LoVo (cell line): Measurements from ENCODE around the gene TRIML1.
A peak's percentile ranks its signal among the peaks of the same experiment; 100 is the strongest.
"Not testable (repeated sequence)": the region's sequence is repeated elsewhere in the genome, so short reads cannot be mapped to it uniquely, and the experiment has no call there.

Experiments used
- DNase-seq: peaks from one replicate; pipeline ENCODE4 v3.0.0-alpha.2; 2016; ENCODE audit warnings: low spot score

TRIML1 gene

DNA sequence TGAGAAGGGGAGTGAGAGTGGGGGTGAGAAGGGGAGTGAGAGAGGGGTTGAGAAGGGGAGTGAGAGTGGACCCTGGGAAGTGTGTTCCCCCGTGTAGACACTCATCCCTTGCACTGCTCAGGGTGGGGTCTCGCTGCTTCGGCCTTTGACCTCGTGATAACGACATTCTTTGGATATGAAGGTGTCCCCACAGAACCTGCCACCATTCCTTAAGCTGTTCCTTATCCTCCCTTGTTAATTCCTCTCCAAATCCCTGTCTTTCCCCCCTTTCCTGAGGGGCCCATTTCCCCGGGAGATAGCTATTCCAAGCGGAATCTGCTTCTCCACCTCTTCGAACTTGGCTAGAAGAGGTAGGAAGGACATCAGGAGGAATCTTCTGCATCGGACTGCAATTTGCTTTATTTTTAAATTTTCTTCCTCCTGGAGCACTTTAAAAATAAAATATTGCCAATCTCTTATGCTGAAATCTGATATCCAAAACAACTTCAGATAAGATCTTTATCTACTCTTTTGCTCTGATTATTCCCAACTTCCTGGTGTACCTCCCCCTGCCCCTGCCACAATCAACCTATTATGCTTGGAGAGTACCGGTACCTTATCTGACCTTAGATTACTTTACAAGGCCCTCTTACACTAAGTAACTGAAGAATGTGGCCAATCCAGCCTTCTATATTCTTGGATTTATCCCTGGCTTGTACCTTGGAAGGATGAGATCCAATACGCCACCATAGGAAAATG, 15.6 kb downstream of the TRIML1 start:
- DNase-seq, result peak; percentile 12

DNA sequence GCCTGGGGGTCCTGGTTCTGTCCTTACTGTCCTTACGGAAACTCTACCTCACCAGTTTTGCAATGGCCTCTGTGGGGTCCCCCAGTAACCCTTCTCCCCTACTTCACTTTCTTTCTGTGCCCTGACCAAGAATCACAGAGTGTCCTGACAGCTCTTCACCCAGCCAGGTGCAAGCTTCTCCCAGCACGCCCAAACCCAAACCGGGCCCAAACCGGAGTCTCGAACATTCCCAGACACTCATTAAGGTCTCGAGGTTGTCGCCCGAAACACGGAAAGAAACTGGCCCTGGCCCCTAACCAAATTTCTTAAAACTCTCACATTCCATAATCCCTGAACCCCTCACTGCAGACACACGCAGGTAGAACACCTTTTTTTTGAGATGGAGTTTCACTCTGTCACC, 19.1 kb downstream of the TRIML1 start:
- no peak for DNase-seq

DNA sequence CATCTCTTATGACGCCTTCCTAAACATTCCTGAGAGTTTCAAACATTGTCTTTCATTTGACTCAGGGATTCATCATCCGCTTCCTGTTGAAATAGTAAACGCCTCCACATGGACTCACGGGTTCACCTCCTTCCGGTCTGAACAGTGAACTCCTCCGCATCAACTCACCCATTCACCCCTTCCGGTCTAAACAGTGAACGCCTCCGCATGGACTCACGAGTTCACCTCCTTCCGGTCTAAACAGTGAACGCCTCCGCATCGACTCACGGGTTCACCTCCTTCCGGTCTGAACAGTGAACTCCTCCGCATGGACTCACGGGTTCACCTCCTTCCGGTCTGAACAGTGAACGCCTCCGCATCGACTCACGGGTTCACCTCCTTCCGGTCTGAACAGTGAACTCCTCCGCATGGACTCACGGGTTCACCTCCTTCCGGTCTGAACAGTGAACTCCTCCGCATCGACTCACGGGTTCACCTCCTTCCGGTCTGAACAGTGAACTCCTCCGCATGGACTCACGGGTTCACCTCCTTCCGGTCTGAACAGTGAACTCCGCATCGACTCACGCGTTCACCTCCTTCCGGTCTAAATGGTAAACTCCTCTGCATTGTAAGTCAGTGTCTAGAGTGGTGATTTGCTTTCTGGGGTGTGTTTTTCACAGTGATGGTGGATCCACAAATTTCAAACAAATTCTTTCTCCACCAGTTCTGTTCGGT, 20.4 kb downstream of the TRIML1 start:
- DNase-seq, result not testable (repeated sequence)

DNA sequence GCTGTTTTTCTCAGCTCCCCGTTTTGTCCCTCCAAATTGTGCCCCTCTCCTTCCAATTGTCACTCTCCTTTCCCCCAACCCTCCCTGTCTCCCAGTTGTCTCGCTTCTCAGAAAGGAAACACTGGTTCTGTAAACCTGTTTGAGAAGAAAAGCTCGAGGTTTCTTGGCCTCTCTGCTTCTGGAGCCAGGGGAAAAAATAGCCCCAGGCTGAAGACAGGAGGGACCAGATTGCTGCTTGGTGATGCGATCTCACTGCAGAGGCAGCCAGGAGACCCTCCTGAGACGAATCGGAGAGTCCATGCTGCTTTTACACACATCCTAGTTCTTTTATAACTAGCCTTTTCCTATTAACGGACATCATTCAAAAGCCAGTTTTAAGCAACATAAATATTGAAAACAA, 21.2 kb downstream of the TRIML1 start:
- DNase-seq, result no peak

DNA sequence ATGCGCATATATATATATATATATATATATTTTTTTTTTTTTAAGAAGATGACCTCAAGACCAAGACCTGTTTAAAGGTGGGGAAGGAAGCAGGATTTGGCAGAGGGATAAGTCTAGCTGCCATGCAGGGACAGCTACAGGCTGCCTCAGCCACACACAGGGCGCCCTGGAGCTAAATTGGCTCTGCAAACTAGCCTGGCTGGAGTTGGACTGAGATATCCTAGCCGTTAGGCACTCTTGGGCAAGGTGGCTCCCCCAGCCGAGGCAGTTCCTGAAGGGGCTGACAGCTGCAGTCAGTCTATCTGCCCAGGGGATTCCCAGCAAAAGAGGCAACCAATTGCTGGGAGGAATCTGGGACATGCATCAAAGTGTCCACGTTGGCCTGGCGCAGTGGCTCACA, 21.9 kb downstream of the TRIML1 start:
- no peak for DNase-seq

DNA sequence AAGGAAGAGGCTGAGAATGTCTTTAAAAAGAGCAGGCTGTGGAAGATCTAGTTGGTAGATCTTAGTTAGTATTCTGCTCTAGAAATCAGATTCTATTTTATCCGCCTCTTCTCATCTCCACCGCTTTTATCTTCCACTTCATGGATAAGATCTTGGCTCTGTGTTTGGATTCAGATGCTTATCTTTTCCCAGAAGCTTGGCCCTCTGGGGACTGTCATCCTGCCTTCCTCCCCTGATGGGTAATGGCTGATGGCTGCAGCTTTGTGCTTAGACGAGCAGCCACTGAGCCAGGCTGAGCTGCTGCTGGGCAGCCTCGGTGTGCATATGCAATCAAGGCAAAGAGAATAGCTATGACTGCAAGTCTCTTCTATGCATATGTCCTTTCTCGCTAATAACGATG, 23.5 kb downstream of the TRIML1 start:
- DNase-seq, result no peak

DNA sequence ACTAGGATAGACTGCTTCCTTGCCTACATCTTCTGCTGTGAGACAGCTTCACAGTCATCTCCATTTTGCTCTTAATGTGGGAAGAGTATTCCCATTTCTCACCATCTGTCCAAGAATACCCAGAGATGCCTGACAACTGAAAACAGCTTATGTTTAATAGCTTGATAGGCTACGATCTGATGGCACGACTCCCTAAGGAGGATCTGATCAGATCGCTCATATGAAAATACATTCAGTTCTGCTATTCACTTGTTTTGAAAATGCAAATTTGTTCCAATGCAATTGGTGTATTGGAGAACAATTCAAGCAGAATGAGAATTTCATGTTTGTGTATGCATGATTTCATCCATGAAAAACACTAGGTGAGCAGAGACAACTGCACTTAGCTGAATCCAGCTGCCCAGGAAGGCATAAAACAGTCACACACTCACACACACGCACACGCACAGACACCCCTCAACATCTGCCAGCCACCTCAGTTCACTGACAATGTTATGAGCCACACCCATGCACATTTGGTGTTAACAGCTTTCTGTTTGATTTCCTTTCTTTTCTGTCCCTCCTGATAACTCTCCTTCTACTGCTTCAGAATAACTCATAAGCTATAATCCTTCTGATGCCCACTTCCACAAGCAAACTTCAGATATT, 29.6 kb downstream of the TRIML1 start:
- no peak for DNase-seq

DNA sequence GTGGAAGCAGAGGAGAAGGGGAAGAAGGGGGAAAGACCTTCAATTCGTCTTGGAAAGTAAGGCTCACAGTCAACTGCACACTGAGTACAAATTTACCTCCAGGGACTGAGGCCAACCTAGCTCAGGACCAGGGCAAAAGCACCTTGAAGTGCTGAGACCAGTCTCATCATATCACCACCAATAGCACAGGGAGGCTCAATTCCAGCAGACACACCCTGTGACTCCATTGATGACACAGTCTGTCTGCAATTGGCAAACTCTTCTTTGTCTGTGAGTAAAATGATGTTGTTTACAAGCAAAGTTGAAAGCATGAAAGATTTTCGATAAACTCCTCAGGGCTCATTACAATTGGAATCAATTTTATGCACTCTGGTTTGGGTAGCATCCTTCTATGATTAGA, 32.3 kb downstream of the TRIML1 start:
- no peak for DNase-seq

DNA sequence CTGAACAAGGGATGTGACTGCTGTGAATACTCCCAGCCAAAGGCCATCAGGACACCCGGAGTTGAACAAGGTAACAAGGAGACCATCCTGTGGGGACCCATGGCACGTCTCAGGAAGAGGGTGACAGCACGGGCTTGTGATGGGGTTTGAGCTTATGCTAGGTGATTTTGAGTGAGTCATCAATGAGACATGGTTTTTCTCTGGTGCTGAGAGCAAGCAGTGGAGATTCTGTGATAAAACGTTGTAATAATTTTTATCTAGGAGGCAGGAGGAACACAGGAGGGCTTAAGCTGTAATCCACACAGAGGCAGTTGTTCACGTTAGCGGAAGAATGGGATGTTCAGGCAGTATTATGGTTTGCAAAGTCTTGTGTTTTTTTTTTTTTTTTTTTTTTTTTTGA, 36.0 kb downstream of the TRIML1 start:
- no peak for DNase-seq

DNA sequence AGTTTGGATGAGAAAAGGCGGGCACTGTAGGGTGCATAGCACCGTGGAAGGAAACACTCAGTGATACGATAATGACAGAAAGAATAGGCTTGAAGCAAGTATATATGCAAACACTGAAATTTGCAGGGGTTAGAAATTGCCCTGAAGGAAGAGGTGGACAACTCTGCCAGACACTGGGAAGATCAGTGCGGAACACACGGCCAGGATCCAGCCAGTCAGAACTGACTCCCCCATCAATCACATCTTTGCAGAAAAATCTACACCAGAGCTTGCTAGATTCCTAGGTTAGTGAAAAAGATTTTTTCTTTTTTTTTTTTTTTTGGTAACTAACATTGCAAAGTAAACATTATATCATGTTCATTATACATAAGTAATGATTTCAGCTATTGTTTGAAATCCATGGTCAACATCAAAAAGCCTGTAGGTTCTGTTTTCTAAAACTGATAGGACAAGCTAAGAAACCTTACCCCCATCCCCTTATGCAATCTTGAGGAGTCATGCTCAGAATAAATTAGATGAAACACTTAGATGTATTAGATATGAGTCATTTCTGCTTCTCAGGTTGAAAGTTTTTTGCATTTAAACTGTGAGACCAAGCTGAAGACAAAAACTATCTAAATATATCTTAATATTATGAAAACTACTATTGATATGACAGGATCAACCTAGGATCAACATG, 38.9 kb downstream of the TRIML1 start:
- DNase-seq, result no peak

DNA sequence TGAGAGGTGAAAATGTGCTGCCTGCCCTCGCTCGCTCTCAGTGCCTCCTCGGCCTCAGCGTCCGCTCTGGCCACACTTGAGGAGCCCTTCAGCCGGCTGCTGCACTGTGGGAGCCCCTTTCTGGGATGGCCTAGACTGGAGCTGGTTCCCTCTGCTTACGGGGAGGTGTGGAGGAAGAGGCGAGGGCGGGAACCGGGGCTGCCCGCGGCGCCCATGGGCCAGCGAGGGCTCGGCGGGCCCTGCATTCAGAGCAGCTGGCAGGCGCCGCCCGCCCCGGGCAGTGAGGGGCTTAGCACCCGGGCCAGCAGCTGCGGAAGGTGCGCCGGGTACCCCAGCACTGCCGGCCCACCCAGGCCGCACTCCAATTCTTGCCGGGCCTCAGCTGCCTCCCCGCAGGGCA, 39.6 kb downstream of the TRIML1 start:
- no peak for DNase-seq

DNA sequence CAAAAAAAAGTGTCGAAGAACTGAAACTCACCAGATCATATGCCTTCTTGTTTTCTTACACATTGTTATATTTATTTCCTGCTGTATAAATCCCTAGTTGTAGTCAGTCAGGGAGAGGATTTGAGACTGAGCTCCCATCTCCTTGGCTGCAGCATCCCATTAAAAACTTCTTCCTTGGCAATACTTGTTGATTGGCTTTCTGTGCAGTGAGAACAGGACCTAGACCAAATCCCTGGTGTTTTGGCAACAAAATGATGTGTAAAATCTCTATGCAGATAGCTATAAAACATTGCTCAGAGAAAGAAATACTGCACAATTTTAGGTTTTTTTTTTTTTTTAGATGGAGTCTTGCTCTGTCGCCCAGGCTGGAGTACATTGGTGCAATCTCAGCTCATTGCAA, 47.9 kb downstream of the TRIML1 start:
- no peak for DNase-seq

DNA sequence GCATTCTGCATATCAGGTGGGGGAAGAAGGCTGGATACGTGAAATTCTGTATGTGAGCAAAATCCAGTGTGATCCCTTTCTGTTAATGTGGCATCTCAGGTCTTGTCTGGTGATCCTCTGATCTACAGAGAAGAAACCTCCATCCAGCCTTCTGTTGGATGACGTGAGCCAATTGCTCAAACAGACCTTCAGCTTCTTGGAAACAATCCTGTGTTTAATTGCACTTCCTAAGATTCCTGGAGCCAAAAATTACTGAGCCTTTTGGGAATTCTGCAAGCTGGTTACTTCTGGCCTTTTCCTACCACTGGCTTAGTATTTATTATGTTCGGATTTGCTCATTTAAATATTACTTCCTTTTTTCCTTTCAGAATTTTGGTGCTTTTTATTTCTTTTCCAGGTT, 51.2 kb downstream of the TRIML1 start:
- DNase-seq, result no peak

DNA sequence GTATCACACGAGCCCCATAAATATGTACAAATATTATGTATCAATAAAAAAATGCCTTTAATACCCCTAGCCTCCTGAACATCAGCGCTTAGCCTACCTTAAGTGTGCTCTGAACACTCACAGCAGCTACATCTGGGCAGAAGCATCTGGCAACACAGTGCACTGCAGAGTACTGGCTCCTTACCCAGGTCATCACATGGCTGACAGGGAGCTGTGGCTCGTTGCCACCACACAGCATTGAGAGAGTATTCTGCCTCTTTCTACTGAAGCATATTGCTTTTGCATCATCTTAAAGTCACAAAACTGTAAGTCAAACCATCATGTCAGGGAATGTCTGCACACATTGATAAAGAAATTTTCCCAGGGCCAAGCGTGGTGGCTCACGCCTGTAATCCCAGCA, 55.2 kb downstream of the TRIML1 start:
- no peak for DNase-seq

DNA sequence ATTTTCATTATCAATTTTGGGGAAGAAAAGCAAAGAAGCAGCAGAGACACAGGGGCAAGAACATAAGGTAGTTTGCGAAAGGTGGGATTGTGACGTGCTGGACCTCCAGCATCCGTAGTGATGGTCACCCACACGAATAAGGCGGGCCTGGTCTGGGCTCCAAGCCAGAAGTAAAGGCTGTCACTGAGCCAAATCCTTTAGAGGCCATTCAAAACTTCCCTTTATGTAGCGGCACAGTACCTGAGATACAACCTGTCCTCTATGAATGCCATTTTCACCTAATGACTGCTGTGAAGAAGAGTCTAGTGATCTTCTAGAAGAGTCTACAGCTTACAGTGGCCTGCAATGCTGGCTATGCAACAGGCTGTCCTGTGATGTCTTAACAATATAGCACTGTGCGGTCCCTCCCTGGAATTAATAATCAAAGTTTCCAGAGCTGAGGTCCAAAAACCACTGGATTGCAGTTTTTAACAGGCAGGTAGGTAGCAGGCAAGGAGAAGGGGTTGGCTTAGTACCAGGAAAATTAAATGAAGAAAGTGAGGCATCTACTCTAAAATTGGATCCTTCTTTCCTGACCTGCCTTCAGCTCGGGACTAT, 56.2 kb downstream of the TRIML1 start:
- DNase-seq, result no peak

DNA sequence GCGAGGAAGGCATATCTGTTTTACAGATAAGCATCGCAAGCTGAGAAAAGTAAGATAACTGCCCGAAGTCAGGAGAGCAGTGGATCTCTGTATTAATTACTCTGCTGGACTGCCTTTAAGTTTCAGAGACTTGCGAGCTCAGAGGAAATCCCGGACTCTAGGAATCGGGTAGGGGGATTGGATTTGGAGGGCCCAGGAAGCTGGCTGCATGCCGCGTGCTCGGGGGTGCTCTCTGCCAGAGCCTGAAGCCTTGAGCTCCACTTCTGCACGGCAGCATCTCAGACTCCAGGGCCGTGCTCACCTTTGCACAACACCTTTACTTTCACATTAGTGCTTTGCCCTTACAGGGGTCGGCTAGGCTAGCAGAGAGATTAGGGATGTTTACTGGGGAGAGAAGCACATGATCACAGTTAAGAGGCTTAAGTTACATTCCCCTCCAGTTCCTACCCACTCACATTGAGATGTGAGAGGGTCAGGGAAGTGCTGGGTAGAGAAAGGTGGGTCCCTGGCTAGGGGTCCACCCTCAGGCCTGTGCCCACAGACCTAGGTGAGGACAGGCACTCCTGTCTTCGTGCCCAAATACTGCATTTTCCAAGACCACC, 57.0 kb downstream of the TRIML1 start:
- no peak for DNase-seq
